HepG2 (cell line): Measurements from ENCODE around the gene TOB1. TPM values are rescaled to one million over a fixed set of nuclear protein-coding genes. Genes with fewer than 3 reads are reported as not detected.

Experiments
- ARID2 ChIP-seq: sonication (generic); formaldehyde crosslinking; IDR thresholded peaks from 2 replicates; pipeline ENCODE4 v1.8.1; 2022; ENCODE audit warnings: mild to moderate bottlenecking, missing genetic modification reagents, borderline replicate concordance
- ELF1 ChIP-seq: sonication (generic); formaldehyde crosslinking; IDR thresholded peaks from 2 replicates; pipeline ENCODE4 v1.4.0; 2020; ENCODE audit warnings: missing genetic modification reagents
- MED1 ChIP-seq: sonication (generic); formaldehyde crosslinking; IDR thresholded peaks from 2 replicates; pipeline ENCODE4 v1.4.0; 2020; ENCODE audit warnings: missing genetic modification reagents
- PAX8 ChIP-seq: sonication (generic); formaldehyde crosslinking; IDR thresholded peaks from 2 replicates; pipeline ENCODE4 v1.8.0; 2022; ENCODE audit warnings: mild to moderate bottlenecking, missing genetic modification reagents, borderline replicate concordance
- POLR2A ChIP-seq, 2 experiments: IDR thresholded peaks; 2 replicates each; pipeline ENCODE4 v1.6.1; 2011; ENCODE audit warnings: low read depth in 2 of 2, low read length in 2 of 2, mild to moderate bottlenecking in 1 of 2, moderate library complexity in 1 of 2; ENCODE audit not compliant: insufficient read depth in 1 of 2
- ZNF337 ChIP-seq: sonication (generic); formaldehyde crosslinking; IDR thresholded peaks from 2 replicates; pipeline ENCODE4 v1.5.1; 2020; ENCODE audit warnings: missing genetic modification reagents, low read depth, mild to moderate bottlenecking, borderline replicate concordance
- ZNF556 ChIP-seq: sonication (generic); formaldehyde crosslinking; IDR thresholded peaks from 2 replicates; pipeline ENCODE4 v1.4.0; 2020; ENCODE audit warnings: mild to moderate bottlenecking, missing genetic modification reagents, borderline replicate concordance
- ZNF605 ChIP-seq: sonication (generic); formaldehyde crosslinking; IDR thresholded peaks from 2 replicates; pipeline ENCODE4 v1.8.0; 2022; ENCODE audit warnings: mild to moderate bottlenecking, missing genetic modification reagents
- polyA plus RNA-seq, 8 experiments: library from polyadenylated mRNA; depleted of rRNA in 3 of 8; stranded (reverse) in 7 of 8; unstranded in 1 of 8; fragments of >200 nt; fragmentation: Illumina TruSeq in 4 of 8; extraction: Trizol in 4 of 8; gene quantifications; 2 replicates each; pipeline versions ENCODE4 v1.2.1 to v1.2.3, GENCODE V29; 2011 to 2016; ENCODE audit warnings: low read depth in 4 of 8, missing spikeins in 1 of 8, mixed read lengths in 1 of 8; ENCODE audit not compliant: insufficient read depth in 1 of 8
- total RNA-seq, 5 experiments: library from RNA; depleted of rRNA; stranded (reverse); fragments of >200 nt; fragmentation: Illumina TruSeq; extraction: Trizol; gene quantifications; 2 replicates each; pipeline ENCODE4 v1.2.3, GENCODE V29; 2016; ENCODE audit warnings: low read depth in 1 of 5
- TF ChIP-seq, protein P1 (sequence below): sonication (generic); formaldehyde crosslinking; conservative IDR thresholded peaks from 2 replicates; pipeline ENCODE4 v1.4.0; 2020; ENCODE audit warnings: missing genetic modification reagents
- TF ChIP-seq, protein P2 (sequence below): IDR thresholded peaks from 2 replicates; pipeline ENCODE4 v1.6.1; 2016; ENCODE audit warnings: low read depth, missing genetic modification reagents, missing compliant biosample characterization
- TF ChIP-seq, protein P3 (sequence below): sonication (generic); formaldehyde crosslinking; IDR thresholded peaks from 2 replicates; pipeline ENCODE4 v1.4.0; 2020; ENCODE audit warnings: missing genetic modification reagents, mild to moderate bottlenecking, borderline replicate concordance
- TF ChIP-seq, protein P4 (sequence below): IDR thresholded peaks from 2 replicates; pipeline ENCODE4 v1.6.1; 2016; ENCODE audit warnings: missing compliant biosample characterization, missing genetic modification reagents, borderline replicate concordance
- TF ChIP-seq, protein P5 (sequence below): sonication (generic); formaldehyde crosslinking; IDR thresholded peaks from 2 replicates; pipeline ENCODE4 v1.5.1; 2020; ENCODE audit warnings: missing genetic modification reagents, mild to moderate bottlenecking, borderline replicate concordance

The TOB1 gene
- total and polyA plus RNA-seq, 2 of the 13 experiments (the other 11 are each of a cell fraction or from before 2014, with no cell fraction given) = 21.9 to 57.7 TPM

DNA sequence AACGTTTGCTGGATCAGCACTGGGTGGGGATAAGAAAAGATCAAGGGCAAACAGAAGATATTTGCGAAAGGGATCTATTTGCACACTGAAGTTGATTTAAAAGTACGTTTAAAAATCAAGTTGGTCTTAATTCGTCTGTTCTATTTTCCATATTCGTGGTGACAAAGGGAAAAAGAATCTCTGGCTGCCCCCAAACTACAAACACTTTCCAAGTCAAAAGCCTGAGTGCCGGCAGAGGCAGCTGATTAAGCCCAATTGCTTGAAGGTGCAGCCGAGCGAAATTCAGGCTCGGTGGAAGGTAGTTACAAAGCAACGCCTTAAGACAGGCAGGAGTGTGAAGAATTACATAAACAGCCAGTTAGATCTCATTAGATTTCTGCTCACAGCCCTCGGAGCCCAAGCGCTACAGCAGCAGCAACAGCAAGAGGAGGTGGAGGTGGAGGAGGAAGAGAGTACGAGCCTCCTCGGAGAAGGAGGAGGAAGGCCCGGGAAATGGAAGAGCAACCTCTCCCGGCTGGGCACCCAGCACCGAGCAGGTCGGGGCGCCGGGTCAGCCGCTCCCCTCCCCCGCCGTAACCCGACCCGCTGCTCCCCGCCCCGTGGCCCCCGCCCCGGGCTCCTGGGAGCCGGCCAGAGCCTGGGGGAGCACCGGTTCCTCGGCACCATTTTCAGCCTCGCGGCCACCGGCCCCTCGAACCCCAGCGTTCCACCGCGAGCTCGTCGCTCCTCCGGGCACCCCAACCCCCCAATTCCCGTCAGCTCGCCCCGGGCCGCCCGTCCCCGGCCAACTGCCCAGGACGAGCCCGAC, 890 bp downstream of the TOB1 start (continued):
- TF ChIP-seq ARID2 (CRISPR knock-in tag) (no peak), MED1 (peak; percentile 53), PAX8 (CRISPR knock-in tag) (no peak), ZNF605 (peak; percentile 89; the same call in 1 of the 2 replicates), POLR2A (IDR thresholded peaks at IDR 0.05; ENCODE audit: insufficient read depth in 1 of 2, low read depth in 2 of 2, low read length in 2 of 2) (no peak; a peak in 1 of 4 replicates), ZNF556 (no peak), ZNF337 (no peak), ELF1 (0 out of 2 replicates have a peak, but pooled peaks have one; percentile 22)
- TF ChIP-seq, protein P1, sequence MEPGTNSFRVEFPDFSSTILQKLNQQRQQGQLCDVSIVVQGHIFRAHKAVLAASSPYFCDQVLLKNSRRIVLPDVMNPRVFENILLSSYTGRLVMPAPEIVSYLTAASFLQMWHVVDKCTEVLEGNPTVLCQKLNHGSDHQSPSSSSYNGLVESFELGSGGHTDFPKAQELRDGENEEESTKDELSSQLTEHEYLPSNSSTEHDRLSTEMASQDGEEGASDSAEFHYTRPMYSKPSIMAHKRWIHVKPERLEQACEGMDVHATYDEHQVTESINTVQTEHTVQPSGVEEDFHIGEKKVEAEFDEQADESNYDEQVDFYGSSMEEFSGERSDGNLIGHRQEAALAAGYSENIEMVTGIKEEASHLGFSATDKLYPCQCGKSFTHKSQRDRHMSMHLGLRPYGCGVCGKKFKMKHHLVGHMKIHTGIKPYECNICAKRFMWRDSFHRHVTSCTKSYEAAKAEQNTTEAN = peak; percentile 50
- TF ChIP-seq, protein P2, sequence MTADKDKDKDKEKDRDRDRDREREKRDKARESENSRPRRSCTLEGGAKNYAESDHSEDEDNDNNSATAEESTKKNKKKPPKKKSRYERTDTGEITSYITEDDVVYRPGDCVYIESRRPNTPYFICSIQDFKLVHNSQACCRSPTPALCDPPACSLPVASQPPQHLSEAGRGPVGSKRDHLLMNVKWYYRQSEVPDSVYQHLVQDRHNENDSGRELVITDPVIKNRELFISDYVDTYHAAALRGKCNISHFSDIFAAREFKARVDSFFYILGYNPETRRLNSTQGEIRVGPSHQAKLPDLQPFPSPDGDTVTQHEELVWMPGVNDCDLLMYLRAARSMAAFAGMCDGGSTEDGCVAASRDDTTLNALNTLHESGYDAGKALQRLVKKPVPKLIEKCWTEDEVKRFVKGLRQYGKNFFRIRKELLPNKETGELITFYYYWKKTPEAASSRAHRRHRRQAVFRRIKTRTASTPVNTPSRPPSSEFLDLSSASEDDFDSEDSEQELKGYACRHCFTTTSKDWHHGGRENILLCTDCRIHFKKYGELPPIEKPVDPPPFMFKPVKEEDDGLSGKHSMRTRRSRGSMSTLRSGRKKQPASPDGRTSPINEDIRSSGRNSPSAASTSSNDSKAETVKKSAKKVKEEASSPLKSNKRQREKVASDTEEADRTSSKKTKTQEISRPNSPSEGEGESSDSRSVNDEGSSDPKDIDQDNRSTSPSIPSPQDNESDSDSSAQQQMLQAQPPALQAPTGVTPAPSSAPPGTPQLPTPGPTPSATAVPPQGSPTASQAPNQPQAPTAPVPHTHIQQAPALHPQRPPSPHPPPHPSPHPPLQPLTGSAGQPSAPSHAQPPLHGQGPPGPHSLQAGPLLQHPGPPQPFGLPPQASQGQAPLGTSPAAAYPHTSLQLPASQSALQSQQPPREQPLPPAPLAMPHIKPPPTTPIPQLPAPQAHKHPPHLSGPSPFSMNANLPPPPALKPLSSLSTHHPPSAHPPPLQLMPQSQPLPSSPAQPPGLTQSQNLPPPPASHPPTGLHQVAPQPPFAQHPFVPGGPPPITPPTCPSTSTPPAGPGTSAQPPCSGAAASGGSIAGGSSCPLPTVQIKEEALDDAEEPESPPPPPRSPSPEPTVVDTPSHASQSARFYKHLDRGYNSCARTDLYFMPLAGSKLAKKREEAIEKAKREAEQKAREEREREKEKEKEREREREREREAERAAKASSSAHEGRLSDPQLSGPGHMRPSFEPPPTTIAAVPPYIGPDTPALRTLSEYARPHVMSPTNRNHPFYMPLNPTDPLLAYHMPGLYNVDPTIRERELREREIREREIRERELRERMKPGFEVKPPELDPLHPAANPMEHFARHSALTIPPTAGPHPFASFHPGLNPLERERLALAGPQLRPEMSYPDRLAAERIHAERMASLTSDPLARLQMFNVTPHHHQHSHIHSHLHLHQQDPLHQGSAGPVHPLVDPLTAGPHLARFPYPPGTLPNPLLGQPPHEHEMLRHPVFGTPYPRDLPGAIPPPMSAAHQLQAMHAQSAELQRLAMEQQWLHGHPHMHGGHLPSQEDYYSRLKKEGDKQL (CRISPR knock-in tag) = no peak
- TF ChIP-seq, protein P3, sequence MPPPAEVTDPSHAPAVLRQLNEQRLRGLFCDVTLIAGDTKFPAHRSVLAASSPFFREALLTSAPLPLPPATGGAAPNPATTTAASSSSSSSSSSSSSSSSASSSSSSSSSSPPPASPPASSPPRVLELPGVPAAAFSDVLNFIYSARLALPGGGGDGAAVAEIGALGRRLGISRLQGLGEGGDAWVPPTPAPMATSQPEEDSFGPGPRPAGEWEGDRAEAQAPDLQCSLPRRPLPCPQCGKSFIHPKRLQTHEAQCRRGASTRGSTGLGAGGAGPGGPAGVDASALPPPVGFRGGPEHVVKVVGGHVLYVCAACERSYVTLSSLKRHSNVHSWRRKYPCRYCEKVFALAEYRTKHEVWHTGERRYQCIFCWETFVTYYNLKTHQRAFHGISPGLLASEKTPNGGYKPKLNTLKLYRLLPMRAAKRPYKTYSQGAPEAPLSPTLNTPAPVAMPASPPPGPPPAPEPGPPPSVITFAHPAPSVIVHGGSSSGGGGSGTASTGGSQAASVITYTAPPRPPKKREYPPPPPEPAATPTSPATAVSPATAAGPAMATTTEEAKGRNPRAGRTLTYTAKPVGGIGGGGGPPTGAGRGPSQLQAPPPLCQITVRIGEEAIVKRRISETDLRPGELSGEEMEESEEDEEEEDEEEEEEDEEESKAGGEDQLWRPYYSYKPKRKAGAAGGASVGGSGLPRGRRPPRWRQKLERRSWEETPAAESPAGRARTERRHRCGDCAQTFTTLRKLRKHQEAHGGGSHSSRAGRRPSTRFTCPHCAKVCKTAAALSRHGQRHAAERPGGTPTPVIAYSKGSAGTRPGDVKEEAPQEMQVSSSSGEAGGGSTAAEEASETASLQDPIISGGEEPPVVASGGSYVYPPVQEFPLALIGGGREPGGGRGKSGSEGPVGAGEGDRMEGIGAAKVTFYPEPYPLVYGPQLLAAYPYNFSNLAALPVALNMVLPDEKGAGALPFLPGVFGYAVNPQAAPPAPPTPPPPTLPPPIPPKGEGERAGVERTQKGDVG = no peak
- TF ChIP-seq, protein P4, sequence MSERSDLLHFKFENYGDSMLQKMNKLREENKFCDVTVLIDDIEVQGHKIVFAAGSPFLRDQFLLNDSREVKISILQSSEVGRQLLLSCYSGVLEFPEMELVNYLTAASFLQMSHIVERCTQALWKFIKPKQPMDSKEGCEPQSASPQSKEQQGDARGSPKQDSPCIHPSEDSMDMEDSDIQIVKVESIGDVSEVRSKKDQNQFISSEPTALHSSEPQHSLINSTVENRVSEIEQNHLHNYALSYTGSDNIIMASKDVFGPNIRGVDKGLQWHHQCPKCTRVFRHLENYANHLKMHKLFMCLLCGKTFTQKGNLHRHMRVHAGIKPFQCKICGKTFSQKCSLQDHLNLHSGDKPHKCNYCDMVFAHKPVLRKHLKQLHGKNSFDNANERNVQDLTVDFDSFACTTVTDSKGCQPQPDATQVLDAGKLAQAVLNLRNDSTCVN = no peak; the same call in 1 of the 2 replicates
- TF ChIP-seq, protein P5, sequence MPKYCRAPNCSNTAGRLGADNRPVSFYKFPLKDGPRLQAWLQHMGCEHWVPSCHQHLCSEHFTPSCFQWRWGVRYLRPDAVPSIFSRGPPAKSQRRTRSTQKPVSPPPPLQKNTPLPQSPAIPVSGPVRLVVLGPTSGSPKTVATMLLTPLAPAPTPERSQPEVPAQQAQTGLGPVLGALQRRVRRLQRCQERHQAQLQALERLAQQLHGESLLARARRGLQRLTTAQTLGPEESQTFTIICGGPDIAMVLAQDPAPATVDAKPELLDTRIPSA (CRISPR knock-in tag) = no peak
